Measurements from ENCODE around the gene ACTL10.
A peak's percentile ranks its signal among the peaks of the same experiment; 100 is the strongest.

The ACTL10 gene

DNA sequence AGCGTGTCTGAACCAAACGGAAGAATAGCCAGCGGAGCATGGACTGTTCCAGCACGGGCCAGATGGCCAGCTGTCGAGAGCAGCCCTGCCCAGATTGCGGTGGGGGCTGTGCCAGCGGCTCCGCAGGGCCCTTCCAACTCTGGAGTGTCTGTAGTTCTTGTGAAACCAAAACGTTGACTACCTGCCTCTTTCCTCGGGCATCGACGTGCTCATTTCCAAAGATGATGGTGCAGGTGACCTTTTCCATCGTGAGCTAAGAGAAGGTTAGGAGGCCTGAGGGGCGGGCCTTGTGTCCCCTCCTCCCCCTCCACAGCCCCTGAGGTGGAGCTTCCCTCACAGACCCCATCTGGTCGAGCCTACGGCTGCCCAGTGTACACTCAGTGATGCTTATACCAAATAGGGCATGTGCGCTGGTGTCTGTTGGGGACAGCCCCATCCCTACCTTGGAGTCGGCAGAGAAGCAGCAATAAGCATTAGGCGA is 17.5 kb upstream of the ACTL10 start:
- DNase-seq, result peak; percentile 77

DNA sequence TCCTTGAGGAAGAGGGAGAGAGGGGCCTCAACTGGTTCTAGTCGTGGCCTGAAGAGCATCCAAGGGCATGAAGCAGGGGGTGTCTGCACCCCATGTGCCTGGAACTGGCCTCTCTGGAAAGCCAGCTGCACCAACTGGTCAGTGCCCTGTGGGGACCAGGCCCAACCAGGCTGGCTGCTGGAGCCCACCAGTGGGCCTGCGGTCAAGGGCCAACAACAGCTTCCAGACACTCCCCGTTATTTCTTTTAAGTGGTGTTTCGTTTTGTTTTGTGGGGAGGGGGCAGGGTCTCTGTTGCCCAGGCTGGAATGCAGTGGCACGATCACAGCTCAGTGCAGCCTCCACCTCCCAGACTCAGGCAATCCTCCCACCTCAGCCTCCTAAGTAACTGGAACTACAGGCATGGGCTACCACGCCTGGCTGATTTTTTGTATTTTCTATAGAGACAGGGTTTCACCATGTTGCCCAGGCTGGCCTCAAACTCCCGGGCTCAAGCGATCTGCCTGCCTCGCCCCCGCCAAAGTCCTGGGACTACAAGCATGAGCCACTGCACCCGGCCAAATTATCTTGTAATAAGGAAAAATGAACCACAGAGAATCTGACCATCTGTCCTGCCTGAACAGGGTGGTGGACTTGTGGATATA is 16.5 kb upstream of the ACTL10 start:
- DNase-seq, result peak; percentile 56

DNA sequence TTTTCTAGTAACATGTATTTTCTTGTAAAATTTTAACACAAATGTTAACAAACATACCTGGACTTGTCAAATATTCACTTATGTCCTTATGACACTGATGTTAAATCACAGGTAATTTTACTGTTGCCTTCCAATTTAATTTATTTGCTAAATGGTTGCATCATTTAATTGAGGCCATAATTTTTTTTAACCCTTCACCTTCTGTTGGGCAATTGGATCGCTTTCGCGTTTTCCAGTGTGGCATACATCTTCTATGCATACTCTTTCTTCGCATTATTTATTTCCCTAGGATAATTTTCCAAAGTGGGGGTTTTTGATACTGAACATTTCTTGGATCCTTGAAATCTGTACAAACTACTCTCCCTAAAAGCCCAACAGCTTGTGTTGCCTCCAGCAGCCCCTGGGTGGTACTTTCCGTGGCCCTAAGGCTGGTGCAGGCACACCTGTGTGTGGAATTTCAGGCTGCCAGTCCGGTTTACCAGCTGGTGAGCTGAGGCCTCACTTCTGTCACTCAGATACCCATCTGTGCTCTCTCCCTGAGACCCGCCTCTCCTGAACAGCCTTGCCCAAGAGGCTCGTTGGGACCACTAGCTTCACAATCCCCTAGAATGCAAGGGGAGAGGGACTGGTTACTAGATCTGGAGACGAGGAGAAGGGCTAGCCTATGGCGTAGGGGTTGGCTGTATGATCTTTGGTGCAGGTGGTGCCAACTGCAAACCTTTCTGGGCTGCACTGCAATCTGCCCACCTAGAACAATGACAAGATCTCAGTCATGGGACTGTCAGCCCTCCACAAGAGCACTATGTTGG is 15.8 kb upstream of the ACTL10 start:
- DNase-seq, result peak; percentile 97

DNA sequence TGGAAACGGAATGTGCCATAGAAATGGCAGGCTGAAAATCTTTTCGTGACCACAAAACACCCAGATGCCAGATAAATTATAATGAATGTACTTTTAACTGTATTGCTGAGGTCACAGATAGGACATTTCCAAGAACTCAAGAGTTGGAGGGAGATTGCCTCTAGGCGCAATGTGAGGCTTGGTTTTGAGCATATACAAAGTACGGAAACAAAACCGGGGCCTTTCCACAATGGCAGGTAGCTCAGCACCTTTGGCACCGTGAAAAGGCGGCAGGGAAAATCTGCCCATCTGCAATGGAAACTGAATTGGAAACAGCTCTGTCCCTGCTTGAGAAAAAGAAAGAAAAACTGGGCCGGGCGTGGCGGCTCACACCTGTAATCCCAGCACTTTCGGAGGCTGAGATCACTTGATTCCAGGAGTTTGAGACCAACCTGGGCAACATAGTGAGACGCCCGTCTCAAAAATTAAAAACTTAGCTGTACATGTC is 15.1 kb upstream of the ACTL10 start:
- DNase-seq, result no peak

DNA sequence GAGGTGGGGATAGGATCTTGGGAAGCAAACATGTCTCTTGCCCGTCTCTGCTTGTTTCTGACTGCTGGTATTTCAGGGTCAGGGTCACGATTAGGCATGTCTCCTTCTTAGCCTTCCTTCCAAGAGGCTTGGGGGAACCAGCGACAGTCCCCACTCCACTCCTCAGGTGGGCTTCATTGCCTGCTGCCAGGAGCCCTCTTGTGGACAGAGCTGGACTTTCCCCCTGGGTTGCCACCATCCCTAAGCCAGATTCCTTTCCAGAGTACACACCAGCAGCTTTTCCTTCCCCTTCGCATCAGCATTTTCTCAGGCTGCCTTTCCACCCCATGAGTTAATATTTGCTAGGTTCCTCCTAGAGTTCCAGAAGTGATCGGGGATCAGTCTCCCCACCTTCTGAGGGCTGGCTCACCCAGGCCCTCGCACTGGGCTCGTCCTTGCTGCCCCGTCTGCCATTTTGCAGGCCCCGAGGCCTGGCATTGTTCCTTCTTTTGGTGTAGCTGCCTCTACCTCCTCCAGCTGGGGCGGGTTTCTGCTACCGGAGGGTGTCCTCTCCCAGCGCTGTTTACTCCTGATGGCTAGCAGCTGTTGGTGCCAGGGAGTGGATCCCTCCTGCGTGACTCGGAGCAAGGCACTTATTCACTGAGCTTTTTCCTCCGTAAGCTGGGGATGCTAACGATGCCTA is 13.4 kb upstream of the ACTL10 start:
- DNase-seq, result peak; percentile 88

DNA sequence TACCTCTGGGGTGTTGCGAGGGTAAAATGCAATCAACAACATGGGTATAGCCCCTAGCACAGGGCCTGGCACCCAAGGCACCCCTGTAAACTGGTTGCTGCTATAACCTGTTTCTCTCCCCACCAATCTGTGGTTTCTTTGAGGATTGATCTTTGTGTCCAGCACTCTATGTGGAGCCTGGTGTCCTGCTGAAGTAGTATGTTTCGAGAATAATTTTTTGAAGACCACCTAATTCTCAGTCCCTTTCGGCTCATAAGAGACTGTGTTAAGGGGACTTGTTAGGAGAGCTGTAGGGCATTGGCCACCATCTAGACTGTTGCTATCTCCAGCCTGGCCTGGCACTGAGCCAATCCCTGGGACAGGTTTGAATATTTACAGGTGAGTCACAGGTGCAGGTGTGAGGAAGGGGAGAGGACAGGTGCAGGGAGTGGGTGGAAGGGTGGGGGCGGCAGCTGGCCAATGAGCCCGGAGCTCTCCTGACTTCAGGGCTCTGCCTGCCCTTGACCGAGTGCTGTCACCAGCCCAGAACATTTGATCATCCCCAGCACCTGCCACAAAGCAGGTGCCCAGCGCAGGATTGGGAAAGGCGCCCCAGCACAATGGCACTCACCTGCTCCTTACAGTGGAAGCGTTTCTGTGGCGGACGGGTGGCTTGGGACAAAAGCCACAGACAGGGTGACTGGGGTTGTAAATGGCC is 12.7 kb upstream of the ACTL10 start:
- DNase-seq, result peak; percentile 85

DNA sequence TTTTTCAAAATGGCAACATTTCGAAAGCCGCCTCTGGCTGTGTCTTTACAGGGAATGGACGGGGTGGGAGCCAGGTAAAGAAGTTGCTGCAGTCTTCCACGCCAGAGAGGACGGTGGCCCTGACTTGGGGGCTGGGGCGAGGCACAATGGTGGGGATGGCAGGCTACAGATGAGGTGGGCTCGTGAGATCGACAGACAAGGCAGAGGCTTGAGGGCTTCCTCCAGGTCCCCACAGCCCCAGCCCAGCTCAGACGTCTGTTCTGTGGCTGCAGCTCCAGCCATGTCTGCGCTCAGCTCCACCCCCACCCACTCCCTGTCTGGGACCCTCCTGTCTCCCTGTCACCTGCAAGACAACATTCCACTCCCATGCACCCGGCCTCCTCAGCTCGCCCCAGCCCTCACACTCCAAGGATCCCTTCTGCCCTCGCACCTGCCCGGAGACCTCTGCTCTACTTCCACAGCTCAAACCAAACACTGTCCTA is 12.0 kb upstream of the ACTL10 start:
- no peak for DNase-seq

DNA sequence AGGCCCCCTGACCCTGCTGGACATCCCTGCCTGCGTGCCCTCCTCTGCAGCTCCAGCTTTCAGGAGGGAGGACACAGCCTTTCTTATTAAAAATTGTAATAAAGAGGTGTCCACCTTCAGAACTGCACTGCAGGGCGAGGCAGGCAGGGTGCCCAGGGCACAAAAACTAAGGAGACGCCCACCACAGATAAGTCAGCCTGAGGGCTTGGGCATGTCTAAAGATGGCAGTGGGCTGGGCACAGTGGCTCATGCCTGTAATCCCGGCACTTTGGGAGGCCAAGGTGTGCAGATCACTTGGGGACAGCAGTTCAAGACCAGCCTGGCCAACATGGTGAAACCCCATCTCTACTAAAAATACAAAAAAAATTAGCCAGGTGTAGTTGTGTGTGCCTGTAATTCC is 11.6 kb upstream of the ACTL10 start:
- DNase-seq, result no peak

DNA sequence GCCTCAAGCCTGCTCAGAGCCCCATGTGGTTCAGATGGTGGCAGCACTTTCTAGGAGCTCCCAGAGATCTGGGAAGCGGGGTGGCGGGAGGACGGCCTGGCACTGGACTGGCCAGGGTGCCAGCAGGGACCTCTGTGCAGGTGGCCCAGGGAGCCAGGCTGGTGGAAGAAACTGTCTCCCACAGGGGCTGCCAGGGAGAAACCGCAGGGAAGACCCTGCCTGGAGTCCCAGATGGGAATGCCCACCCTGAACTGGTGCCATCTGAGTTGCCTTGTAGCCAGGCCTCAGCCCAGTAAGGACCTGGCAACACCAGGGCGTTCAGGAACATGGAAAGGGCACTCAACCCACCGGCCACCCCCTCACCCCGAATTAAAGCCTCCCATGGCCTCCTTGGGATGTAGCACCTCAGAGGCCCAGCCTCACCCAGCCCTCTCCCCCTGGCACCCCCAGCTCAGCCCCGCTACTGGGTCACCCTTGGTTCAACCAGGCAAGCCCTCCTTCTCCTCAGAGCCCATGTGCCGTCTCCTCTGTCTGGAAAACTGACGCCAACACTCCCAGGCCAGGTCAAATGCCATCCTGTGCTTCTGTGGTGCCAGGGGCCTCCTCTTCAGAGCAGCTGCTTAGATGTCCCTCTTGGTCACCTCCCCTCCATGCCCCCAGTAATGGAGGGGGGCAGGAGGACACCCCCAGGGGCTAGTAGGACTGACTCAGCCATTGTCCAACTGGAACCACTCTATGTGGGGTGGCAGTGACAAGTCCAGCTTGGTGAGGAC is 10.5 kb upstream of the ACTL10 start:
- no peak for DNase-seq

DNA sequence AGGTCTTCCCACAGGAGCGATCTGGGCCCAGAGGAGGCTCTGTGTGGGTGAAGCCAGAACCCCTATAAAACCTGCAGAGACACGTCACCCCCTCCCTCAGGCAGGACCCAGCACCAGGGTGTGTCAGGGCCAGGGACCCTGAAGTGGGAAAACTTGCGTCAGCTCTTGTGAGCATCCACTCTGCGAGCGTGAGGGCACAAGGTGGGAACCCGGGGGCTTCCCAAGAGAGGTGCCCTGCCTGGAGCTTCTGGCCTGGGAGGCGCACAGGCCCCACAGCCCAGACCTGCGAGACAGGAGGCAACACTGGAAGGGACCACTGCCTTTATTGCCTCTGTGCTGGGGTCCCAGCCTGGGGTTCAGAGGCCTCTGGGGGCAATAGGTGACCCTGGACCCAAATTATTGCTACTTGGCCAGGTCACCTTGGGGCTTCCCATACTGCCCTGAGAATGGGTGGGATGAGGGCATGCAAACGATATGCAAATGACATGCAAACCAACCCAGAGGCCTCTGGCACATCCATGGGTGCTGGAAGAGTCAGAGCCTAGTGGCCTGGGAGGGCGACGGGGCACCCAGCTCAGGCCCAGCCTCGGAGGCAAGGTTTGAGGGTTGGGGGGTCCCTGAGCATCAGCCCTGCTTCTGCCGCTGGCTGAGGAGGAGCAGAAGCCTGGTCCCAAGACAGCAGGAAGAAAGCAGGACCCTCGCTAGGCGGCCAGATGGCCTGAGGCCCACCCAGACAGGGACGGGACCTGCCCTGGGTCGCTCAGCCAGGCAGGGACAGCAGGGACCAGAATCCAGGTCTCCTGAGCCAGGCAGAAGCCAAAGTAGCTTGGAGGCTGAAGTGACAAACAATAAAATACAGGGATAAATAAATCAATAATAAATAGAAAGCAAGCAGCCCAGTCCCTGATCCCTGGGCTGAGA is 9.7 kb upstream of the ACTL10 start:
- no peak for DNase-seq

DNA sequence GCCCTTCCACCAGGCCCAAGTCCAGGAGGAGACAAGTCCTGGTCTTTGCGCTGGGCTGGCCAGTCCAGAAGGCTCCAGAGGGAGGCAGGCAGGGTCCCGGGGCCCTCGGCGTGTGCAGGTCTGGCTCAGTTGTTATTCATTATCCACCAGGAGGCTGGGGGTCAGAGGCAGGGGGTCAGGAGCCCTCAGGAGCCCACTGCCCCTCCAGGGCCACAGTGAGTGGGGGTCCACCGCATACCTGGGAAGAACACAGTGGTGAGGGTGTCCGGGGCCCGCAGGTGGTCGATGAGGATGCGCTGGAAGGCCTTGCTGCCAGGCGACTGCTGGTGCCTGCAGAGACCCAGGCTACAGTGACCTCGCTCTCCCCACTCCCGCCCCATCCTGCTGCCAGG is 9.0 kb upstream of the ACTL10 start:
- DNase-seq, result no peak

DNA sequence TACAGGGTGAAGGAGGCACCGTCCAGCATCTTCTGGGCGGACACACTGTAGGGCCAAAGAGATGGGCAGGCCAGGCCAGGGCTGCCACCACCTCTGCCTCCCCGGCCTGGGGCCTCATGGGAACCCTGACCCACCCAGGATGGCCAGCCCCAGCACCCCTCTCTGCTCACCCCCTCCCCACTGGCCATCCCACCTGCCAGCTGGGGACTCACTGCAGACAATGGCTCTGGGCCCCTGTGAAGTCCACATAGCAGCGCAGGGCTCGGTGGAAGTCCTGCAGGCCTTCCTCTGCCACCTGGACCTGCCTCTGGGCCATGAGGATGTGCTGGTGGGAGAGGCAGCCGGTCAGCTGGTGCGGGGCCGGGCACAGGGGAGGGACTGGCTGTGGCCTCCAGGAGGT is 8.2 kb upstream of the ACTL10 start:
- no peak for DNase-seq

DNA sequence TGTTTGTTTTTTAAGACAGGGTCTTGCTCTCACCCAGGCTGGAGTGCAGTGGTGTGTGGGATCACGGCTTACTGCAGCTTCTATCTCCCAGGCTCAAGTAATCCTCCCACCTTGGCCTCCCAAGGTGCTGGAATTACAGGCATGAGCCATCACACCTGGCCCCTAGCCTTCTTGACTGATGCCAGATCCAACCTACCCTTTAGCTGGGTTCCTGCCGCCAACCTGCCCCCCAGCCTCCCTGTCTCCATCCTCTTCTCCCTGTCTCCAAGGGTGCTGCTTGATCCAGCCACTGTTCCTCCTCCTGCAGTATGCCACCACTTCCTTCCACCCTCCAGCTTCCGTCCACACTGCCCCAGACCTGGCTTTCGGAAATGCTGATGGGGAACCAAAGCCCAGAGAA is 7.8 kb upstream of the ACTL10 start:
- DNase-seq, result no peak

DNA sequence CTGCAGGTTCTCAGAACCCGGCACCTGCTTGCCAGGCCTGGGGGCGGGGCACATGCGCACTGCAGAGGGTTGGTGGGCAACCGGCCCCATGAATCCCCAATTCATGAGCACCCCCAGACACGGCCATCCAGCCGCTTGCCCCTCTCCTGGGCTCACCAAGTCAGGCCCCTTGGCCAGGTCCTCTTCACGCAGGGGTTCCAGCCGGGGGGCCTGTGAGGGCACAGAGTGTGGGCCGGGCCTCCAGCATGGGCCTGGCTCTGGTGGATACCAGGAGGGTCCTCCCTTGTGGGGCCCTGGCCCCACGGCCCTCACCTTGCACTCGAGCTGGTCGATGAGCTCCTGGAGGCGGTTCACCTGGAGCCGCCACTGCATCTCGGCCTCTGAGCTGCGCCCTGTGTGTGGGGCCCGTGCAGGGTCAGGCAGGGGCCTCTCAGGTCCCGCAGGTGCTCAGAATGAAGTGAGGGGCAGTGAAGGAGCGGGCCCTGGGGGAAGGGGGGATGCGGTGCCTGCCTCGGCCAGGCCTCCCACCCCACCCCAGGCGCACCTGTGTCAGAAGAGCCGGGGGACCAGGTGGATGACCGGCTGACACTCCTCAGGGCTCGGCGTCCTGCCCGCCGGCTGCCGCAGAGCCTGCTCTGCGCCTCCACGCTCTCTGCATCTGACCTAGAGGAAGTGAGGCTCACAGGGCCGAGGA is 7.3 kb upstream of the ACTL10 start:
- no peak for DNase-seq

DNA sequence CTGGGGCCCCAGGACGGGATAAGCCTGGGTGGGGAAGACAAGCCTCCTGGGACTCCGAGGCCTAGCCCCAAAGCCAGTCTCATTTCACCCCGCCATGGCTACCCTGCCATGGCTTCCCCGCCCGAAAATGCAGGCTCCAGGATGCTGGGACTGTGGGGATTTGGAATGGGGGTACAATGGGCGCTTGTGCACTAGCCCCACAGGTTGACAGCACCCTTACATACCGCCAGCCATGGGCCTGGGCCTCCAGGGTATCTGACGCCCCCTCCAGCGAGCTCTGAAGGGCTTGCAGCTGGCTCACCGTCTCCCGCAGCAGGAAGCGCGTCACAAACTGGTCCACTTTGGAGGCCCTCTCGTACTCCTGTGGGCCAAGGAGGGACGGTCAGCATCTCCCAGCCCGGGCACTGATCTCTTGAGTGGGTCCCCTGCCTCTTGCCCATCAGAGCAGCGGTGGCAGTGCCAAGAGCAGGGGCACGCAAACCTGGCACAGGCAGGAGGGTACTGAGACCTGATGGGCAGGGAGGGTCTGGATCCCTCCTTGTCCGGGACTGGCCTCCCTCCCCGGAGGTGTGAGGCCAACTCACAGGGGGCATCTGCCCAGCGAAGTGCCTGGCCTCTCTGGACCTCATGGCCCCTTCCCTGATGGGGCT is 6.6 kb upstream of the ACTL10 start:
- DNase-seq, result no peak

DNA sequence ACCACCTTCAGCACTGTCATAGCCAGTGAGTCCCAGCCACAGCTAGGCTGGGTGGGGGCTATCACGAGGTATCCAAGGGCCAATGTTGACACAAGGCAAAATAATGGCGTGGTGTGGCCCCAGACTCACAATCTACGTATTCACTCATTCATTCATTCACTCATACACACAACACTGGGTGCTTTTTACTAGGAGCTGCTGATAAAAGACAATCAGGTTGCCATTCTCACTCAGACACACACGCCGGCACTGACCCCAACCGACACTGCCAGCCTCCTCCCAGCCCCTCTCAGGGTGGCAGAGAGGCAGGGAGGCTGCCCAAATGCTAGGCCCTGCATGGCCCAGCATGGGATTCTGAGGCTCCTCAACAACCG is 6.1 kb upstream of the ACTL10 start:
- DNase-seq, result no peak

DNA sequence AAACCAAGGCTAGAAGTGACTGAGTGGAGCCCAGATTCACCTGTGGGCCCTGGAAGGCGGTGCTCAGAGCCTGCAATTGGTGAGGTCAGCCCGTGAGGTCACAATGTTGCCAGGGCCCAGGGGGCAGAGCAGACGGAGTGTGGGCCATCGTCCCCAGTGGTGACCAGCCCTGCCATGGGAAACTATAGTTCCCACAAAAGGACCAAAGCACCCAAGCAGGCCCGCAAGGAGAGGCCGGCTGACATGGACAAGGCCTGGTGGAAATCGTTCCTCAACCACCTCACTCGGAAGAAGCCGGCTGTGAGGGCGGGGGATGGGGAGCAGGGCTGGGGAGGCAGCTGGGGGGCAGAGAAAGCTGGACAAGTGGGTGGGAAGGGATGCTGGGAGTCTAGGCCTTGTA is 4.6 kb upstream of the ACTL10 start, which contains the start of gene C20orf144:
TSS of gene C20orf144 (plus strand) at position 156 of the 400 bp plus-strand sequence. CDS start at position 175, 19 bp downstream.
- no peak for DNase-seq

DNA sequence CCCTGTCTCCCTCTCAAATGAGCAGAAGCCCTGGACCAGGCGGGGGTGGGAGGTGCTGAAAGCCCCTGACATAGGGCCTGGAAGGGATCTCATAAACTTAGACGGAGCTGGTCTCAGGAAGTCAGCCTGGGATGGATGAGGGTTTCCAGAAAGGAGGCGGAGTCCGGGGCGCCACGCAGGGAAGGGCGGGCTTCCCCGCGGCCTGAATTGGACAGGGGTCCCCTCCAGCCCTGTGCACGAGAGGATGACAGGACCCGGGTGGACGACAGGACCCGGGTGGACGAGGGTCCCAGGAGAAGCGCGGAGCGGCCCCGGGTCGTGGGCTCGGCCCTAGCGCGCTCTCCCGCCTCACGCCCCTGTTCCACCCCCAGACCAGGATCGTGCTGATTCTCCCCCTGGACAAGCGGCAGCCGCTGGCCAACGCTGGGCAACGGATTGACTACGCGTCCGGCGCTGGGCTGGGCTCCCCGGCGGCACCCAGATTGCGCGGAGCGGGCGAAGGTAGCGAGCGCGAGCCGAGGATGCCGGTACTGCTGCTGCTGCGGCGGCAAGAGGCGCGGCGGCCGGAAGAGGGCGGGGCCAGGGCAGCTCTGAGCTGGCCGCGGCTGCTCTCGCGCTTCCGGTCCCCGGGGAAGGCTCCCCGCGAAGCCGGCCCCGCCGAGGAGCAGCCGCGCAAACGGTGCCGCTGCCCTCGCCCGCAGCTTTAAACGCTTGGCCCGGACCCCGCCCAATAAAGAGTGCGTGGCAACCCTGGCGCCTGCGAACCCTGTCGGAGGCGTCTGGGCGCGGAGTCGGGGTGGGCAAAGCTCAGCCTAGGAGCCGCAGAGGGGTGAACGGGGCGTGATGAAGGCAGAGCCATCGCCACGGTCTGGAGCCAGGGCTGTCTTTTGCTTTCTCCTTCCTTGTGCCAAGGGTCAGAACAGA is 3.3 kb upstream of the ACTL10 start:
- DNase-seq, result peak; percentile 86
